ENCODE results near the gene TOPORS.
"Not testable (repeated sequence)": the region's sequence is repeated elsewhere in the genome, so short reads cannot be mapped to it uniquely, and the experiment has no call there.

The TOPORS gene

DNA sequence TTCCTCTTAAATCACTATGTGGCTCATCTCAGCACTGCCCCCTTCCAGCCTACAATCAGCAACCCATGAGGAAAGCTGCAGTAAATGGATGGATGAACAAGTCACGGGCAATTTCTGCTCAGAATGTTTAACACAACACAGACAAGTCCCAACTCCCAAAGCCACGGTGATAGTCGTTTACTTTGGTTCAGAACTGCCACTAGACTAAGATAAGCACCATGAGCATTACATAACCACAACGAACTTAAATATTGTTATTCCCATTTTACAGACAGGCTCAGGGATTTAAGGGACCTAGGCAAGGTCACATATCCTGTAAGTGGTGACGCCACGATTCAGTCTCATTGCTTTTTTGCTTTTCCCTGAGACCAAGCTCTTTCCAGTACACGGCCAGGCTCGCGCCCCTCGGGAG lies 2.2 kb downstream of the TOPORS start:
- Histone ChIP-seq H3K27ac (peak overlapping the region; percentile 80 to 94), H3K4me3 (peak overlapping the region; percentile 85)
- TF ChIP-seq, protein P1, sequence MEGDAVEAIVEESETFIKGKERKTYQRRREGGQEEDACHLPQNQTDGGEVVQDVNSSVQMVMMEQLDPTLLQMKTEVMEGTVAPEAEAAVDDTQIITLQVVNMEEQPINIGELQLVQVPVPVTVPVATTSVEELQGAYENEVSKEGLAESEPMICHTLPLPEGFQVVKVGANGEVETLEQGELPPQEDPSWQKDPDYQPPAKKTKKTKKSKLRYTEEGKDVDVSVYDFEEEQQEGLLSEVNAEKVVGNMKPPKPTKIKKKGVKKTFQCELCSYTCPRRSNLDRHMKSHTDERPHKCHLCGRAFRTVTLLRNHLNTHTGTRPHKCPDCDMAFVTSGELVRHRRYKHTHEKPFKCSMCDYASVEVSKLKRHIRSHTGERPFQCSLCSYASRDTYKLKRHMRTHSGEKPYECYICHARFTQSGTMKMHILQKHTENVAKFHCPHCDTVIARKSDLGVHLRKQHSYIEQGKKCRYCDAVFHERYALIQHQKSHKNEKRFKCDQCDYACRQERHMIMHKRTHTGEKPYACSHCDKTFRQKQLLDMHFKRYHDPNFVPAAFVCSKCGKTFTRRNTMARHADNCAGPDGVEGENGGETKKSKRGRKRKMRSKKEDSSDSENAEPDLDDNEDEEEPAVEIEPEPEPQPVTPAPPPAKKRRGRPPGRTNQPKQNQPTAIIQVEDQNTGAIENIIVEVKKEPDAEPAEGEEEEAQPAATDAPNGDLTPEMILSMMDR (IDR thresholded peaks at IDR 0.05) = no peak
- no peak for DNase-seq (ENCODE audit: low spot score)

DNA sequence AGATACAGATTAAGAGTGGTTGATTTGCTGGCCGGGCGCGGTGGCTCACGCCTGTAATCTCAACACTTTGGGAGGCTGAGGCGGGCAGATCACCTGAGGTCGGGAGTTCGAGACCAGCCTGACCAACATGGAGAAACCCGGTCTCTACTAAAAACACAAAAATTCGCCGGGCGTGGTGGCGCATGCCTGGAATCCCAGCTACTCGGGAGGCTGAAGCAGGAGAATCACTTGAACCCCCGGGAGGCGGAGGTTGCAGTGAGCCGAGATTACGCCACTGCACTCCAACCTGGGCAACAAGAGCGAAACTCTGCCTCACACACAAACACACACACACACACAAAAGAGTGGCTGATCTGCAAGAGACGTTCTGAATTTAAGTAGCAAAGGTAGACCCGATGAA lies 4.2 kb downstream of the TOPORS start:
- DNase-seq (ENCODE audit: low spot score) = not testable (repeated sequence)

DNA sequence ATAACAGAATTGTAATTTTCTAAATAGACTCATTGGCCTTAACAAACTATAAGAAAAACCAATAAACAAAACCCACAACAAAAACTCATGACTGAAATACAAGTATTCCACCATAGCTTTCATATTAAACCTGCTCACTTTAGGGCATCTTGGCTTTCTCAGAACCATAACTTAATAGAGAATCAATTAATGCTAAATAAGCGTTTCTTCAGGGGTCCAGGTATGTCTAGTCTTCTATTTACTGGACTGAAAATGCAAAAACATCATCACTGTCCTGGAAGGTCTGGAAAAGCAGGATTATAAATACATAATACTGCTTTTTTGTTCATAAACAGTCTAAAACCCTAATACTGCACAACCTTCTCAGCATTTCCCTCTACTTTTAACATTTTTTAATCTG lies 6.5 kb downstream of the TOPORS start:
- H3K27ac ChIP-seq = no peak overlapping the region
- TF ChIP-seq, protein P1 (IDR thresholded peaks at IDR 0.05) = no peak
- H3K4me3 ChIP-seq = no peak overlapping the region
- no peak for DNase-seq (ENCODE audit: low spot score)

More for the DNA sequence above, 4.2 kb downstream of the TOPORS start:
- H3K27ac ChIP-seq, H3K4me3 ChIP-seq: not testable (repeated sequence)

DNA sequence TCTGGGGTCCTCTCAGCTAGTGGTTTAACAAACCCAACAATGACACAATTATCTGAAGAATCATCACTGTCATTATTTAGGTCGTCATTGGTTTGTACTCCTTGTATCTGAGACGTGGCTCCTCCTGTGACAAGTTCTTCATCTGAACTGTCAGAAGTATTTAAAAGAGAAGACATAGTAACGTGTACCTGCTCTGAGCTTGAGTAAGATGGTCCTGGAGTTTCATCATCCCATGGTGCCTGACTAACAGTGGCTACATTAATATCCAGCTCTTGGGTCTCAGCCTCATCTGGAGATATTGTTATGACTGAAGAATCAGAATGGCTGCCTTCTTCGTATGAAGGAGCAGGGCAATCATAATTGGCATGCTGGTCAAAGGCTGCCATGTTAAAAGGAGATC lies 9.3 kb downstream of the TOPORS start:
- DNase-seq (ENCODE audit: low spot score) = no peak
- Histone ChIP-seq H3K27ac (no peak overlapping the region), H3K4me3 (no peak overlapping the region)
- TF ChIP-seq, protein P1 (IDR thresholded peaks at IDR 0.05) = no peak

DNA sequence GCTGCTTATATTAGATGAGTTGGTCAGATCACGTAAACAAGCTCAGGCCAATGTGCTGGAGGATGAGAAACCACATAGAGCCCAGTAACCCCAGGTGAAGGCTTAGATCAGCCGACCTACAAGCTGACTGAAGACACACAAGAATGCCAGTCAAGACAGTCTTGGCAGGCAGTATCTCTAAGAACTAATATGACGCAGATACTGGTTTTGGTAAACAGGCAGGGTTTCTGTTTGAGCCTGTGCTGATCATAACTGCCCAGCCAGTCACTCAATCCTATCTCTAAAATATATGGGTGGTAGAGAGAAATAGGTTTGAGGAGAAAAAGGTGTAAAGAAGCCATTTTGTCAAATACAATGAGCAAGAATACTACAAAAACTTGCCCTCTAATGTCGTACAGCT lies 18.6 kb downstream of the TOPORS start:
- TF ChIP-seq, protein P1 (IDR thresholded peaks at IDR 0.05) = no peak
- no peak overlapping the region for H3K4me3 ChIP-seq
- DNase-seq (ENCODE audit: low spot score) = no peak

DNA sequence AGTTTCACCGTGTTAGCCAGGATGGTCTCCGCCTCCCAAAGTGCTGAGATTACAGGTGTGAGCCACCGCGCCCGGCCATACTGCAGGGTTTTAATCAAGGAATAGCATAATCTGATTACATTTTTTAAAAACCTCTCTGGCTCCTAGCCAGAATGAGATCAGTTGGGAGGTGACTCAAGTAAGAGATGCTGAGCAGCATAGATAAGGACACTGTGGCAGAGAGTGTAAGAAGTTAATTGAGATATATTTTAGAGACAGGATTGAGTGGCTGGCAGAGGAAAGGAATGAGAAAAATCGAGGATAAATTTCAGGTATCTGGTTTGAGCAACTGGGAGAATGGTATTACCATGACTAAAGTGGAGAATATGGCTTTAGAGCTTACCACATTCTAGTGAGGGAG lies 19.1 kb downstream of the TOPORS start:
- Histone ChIP-seq H3K4me3 (no peak overlapping the region), H3K27ac (no peak overlapping the region)
- DNase-seq (ENCODE audit: low spot score) = no peak
- TF ChIP-seq, protein P1 (IDR thresholded peaks at IDR 0.05) = no peak

More for the DNA sequence above, 18.6 kb downstream of the TOPORS start:
- no peak overlapping the region for H3K27ac ChIP-seq

DNA sequence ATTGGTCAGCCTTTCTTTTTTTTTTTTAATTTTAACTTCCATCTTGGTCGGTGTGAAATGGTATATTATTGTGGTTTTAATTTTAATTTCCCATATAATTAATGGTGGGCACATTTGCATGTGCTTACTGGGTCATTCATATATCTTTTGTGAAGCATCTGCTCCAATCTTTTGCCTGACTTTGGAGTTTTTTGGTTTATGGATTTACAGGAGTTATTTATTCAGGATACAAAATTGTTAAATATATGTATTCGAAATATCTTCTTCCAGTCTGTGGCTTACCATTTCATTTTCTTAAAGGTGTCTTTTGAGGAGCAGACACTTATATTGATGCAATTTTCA lies 25.7 kb downstream of the TOPORS start:
- TF ChIP-seq, protein P1 (IDR thresholded peaks at IDR 0.05) = no peak
- Histone ChIP-seq H3K4me3 (peak overlapping the region; percentile 84), H3K27ac (peak overlapping the region; percentile 72 to 89)
- no peak for DNase-seq (ENCODE audit: low spot score)

Measured in coronary artery (tissue), 2 donors.